B cell (primary cell): ENCODE results near the gene LCORL.

Experiments used
- EZH2 ChIP-seq: IDR thresholded peaks from 2 replicates; pipeline ENCODE4 v1.6.1; 2012; ENCODE audit warnings: borderline replicate concordance, low read depth, mild to moderate bottlenecking, moderate library complexity, low read length; ENCODE audit not compliant: insufficient read depth, poor library complexity, severe bottlenecking
- TF ChIP-seq, protein P1 (sequence below): fragments of 200-600 bp; IDR thresholded peaks from one replicate; pipeline ENCODE4 v1.8.0; 2022; ENCODE audit warnings: antibody characterized with exemption, mild to moderate bottlenecking

GRCh38 chr4:17866810-17867209 lies 154.7 kb downstream of the LCORL start:
- TF ChIP-seq, protein P1, sequence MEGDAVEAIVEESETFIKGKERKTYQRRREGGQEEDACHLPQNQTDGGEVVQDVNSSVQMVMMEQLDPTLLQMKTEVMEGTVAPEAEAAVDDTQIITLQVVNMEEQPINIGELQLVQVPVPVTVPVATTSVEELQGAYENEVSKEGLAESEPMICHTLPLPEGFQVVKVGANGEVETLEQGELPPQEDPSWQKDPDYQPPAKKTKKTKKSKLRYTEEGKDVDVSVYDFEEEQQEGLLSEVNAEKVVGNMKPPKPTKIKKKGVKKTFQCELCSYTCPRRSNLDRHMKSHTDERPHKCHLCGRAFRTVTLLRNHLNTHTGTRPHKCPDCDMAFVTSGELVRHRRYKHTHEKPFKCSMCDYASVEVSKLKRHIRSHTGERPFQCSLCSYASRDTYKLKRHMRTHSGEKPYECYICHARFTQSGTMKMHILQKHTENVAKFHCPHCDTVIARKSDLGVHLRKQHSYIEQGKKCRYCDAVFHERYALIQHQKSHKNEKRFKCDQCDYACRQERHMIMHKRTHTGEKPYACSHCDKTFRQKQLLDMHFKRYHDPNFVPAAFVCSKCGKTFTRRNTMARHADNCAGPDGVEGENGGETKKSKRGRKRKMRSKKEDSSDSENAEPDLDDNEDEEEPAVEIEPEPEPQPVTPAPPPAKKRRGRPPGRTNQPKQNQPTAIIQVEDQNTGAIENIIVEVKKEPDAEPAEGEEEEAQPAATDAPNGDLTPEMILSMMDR: no peak
- no peak for TF ChIP-seq EZH2
